ENCODE results near the gene FBXO45. TPM values are rescaled to one million over a fixed set of nuclear protein-coding genes. Genes with fewer than 3 reads are reported as not detected.

FBXO45 gene
- total and polyA plus RNA-seq, 9 of the 15 experiments (the other 6 are each of a cell fraction or from before 2014, with no cell fraction given) = 15.2 to 52.8 (median 37.0) TPM

- CTCF ChIA-PET (ENCODE audit: low intra/inter-chr PET ratio) = no interaction called here
- Histone ChIP-seq H3K9me3 (replicated peaks; ENCODE audit: control insufficient read depth, insufficient read depth, low read depth, low read length) (no peaks in the 10 kb centered on the region), H3K4me2 (ENCODE audit: insufficient read depth, low read length) (no peak overlapping the region), H4K20me1 (replicated peaks; ENCODE audit: control insufficient read depth, insufficient read depth, low read length) (no peaks in the 10 kb centered on the region), H3K4me3 (no peak overlapping the region), H3K9ac (ENCODE audit: insufficient read depth in 1 of 2, low read depth in 2 of 2, low read length in 2 of 2) (no peak overlapping the region), H2AFZ (ENCODE audit: low read depth, low read length) (no peak overlapping the region), H3K9me1 (ENCODE audit: control insufficient read depth, insufficient read depth, low read length) (no peaks in the 10 kb centered on the region), H3K79me2 (ENCODE audit: control insufficient read depth, insufficient read depth, low read length) (peaks cover 24% of the 10 kb centered on the region; the same call in 2 of the 3 replicates), H3K36me3 (ENCODE audit: control insufficient read depth, insufficient read depth, low read length) (peaks cover 60% of the 10 kb centered on the region), H3K27me3 (ENCODE audit: control insufficient read depth in 2 of 2, insufficient read depth in 2 of 2, low read length in 2 of 2) (no peaks in the 10 kb centered on the region), H3K27ac (ENCODE audit: extremely low read depth, low read depth, low read length) (no peak overlapping the region), H3K4me1 (replicated peaks in 1 of 2; ENCODE audit: control insufficient read depth in 2 of 2, insufficient read depth in 2 of 2, low read length in 2 of 2) (no peaks in the 10 kb centered on the region)
- DNase-seq (ENCODE audit: extremely low read depth in 1 of 4, low spot score in 3 of 4) (no peak), FAIRE-seq (no peak), ATAC-seq (no peak)
- TF ChIP-seq CCAR2 (IDR thresholded peaks at IDR 0.05; ENCODE audit: low read depth, low read length) = no peak
- no peak for TF ChIP-seq NKRF (IDR thresholded peaks at IDR 0.05; ENCODE audit: borderline replicate concordance)
- no peak for TF ChIP-seq FUS (optimal IDR thresholded peaks at IDR 0.05; ENCODE audit: low read depth, low read length)
- TF ChIP-seq ZNF263 (CRISPR knock-in tag; IDR thresholded peaks at IDR 0.05; ENCODE audit: borderline replicate concordance) = no peak
- TF ChIP-seq SRSF1 (IDR thresholded peaks at IDR 0.05; ENCODE audit: low read depth, low read length) = no peak
- TF ChIP-seq CTCF (IDR thresholded peaks at IDR 0.05 in 2 of 3, conservative IDR thresholded peaks at IDR 0.05 in 1 of 3; ENCODE audit: insufficient read depth in 2 of 3, low read depth in 1 of 3, low read length in 3 of 3) = no peak
- no peak for TF ChIP-seq ARHGAP35 (IDR thresholded peaks at IDR 0.05; ENCODE audit: partially characterized antibody)
- TF ChIP-seq ZNF586 (CRISPR knock-in tag; conservative IDR thresholded peaks at IDR 0.05) = no peak
- no peak for TF ChIP-seq NR2F6 (CRISPR knock-in tag; IDR thresholded peaks at IDR 0.05)
- TF ChIP-seq ATF6 (CRISPR knock-in tag; IDR thresholded peaks at IDR 0.05) = no peak
- no peak for TF ChIP-seq ZNF655 (CRISPR knock-in tag; IDR thresholded peaks at IDR 0.05)
- TF ChIP-seq KDM2B (CRISPR knock-in tag; IDR thresholded peaks at IDR 0.05) = no peak
- WGBS (ENCODE audit: insufficient coverage, low coverage, missing lambda C conversion rate) = 68% methylated on average over 3 of the region's 3 CpGs
- BruUV-seq (replicated peaks) = no TSS peak
- in situ Hi-C loops (cut with MboI) (no loop called here), intact Hi-C loops (cut with micrococcal nuclease) (no loop called here)
- POLR2A ChIA-PET = interaction anchor here (0.7 to 1.0 kb wide), 3 partner anchors 9 to 215 kb away, joined by 3 read pairs; no protein-coding TSS in a partner anchor
Measured at GRCh38 chr3:196585044-196585757, 16.7 kb downstream of the FBXO45 start.
